GM19397 (cell line): ENCODE data around the gene DTX3.
A peak's percentile ranks its signal among the peaks of the same experiment; 100 is the strongest.
"Not testable (repeated sequence)": the region's sequence is repeated elsewhere in the genome, so short reads cannot be mapped to it uniquely, and the experiment has no call there.

Experiments used
- ATAC-seq: cut with Tn5 transposase; IDR thresholded peaks from one replicate; pipeline ENCODE4 v1.9.1; 2021; ENCODE audit warnings: mild to moderate bottlenecking, moderate library complexity; ENCODE audit not compliant: unreplicated experiment

The DTX3 gene

GRCh38 chr12:57604454-57604991 lies at the start of gene DTX3:
Gene DTX3 (plus strand): TSS chr12:57604824. CDS start chr12:57606518, 1,694 bp downstream.
- ATAC-seq, result peak; percentile 47

GRCh38 chr12:57554897-57555296 lies 49.7 kb upstream of the DTX3 start:
- no peak for ATAC-seq

GRCh38 chr12:57558864-57559263 lies 45.8 kb upstream of the DTX3 start:
- ATAC-seq, result no peak

GRCh38 chr12:57560516-57560915 lies 44.1 kb upstream of the DTX3 start:
- no peak for ATAC-seq

GRCh38 chr12:57561117-57561516 lies 43.5 kb upstream of the DTX3 start:
- ATAC-seq, result not testable (repeated sequence)

- no peak for ATAC-seq
Measured at GRCh38 chr12:57563358-57563757, 41.3 kb upstream of the DTX3 start.

- no peak for ATAC-seq
Measured at GRCh38 chr12:57564178-57564740, 40.4 kb upstream of the DTX3 start.

- ATAC-seq, result no peak
Measured at GRCh38 chr12:57568838-57569237, 35.8 kb upstream of the DTX3 start.

GRCh38 chr12:57569858-57570257 lies 34.8 kb upstream of the DTX3 start:
- no peak for ATAC-seq

GRCh38 chr12:57570438-57570837 lies 34.2 kb upstream of the DTX3 start:
- not testable (repeated sequence) for ATAC-seq

- ATAC-seq, result no peak
Measured at GRCh38 chr12:57571926-57572762, 32.5 kb upstream of the DTX3 start.

GRCh38 chr12:57574795-57575194 lies 29.8 kb upstream of the DTX3 start:
- no peak for ATAC-seq

- ATAC-seq, result no peak
Measured at GRCh38 chr12:57575771-57576612, 28.6 kb upstream of the DTX3 start.

GRCh38 chr12:57576613-57577160 lies 27.9 kb upstream of the DTX3 start:
- ATAC-seq, result no peak

GRCh38 chr12:57577981-57578758 lies 26.5 kb upstream of the DTX3 start:
- no peak for ATAC-seq

- no peak for ATAC-seq
Measured at GRCh38 chr12:57579011-57579410, 25.6 kb upstream of the DTX3 start.

GRCh38 chr12:57579677-57580465 lies 24.8 kb upstream of the DTX3 start:
- no peak for ATAC-seq

GRCh38 chr12:57580466-57580795 lies 24.2 kb upstream of the DTX3 start:
- no peak for ATAC-seq

GRCh38 chr12:57581802-57582201 lies 22.8 kb upstream of the DTX3 start:
- no peak for ATAC-seq

- ATAC-seq, result no peak
Measured at GRCh38 chr12:57582440-57582839, 22.2 kb upstream of the DTX3 start.
